Measurements from ENCODE around the gene BTBD17.

DNA sequence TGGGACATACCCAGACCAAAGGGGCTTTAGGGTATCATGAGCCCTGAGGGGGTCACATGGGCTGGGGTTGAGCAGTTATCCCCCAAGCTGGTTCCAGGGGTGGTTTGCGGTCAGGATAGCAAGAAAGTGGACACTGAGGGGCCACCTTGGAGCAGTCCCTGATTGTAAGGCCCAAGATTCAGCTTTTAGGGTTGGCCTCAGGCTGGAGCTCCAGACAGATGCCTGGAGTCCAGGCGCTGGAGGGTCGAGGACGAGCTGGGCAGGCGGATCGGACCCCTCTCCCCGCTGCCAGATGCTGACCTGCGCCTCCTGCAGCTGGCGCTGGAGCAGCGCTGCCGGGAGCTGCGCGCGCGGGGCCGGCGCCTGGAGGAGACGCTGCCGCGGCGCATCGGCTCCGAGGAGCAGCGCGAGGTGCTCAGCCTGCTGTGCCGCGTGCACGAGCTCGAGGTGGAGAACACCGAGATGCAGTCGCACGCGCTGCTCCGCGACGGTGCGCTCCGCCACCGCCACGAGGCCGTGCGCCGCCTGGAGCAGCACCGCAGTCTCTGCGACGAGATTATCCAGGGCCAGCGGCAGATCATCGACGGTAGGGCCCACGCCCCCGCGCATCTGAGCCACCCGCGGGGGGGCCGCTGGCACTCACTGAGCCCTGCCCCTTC, 10.0 kb downstream of the BTBD17 start:
- TF ChIP-seq CTCF (IDR thresholded peaks at IDR 0.05) (no peak), POLR2A (IDR thresholded peaks at IDR 0.05) (no peak)
